Measurements from ENCODE around the gene CD44. TPM values are rescaled to one million over a fixed set of nuclear protein-coding genes. Genes with fewer than 3 reads are reported as not detected.
"Not testable (repeated sequence)": the region's sequence is repeated elsewhere in the genome, so short reads cannot be mapped to it uniquely, and the experiment has no call there.

CD44 gene
- total RNA-seq, 1 experiment from 2014 or later, result 316 TPM

DNA sequence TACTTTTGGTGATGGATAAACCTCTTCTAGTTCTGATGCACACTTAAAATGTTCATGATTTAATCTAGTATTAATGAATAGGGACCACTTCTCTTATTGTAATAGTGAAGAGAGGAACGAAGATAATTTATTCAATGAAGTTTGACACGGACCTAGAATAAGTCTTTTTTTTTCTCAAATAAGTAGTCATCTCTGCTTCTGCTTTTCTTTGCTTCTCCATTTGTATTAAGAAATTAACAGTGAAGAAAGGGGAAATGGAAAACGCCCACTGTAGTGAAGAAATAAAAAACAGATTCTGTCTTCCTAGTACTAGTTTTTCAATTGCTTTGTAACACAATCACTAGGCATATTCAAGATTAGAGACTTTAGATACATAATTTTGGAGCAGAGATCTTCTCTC, 73.0 kb downstream of the CD44 start:
- no peak for DNase-seq (ENCODE audit: low read depth)

DNA sequence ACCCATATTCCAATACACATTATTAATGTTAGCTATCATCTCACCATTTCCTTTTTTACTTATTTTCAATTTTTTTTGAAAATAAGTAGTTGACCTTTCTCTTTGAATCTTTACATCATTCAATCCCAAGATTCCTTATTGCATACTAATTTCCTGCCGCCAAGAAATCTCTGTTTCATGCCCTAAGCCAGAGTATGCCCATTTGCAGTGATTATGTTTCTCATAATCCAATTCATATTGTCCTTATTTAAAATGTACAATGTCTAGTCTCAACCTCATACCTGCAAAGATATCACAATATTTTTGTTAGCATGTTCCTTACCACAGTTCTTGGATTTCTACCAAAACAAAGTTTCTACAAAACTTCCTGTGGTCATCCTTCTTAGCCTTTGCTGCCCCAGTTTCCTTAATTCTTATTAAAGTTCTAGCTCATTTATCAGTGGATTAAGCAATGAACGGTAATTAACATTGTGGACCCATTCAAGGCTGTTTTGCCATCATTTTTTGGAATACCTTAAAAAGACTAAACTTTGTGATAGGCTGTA, 75.3 kb downstream of the CD44 start:
- DNase-seq (ENCODE audit: low read depth), result no peak

GRCh38 chr11:35214792-35215193, 75.8 kb downstream of the CD44 start:
- DNase-seq (ENCODE audit: low read depth), result peak; percentile 92

DNA sequence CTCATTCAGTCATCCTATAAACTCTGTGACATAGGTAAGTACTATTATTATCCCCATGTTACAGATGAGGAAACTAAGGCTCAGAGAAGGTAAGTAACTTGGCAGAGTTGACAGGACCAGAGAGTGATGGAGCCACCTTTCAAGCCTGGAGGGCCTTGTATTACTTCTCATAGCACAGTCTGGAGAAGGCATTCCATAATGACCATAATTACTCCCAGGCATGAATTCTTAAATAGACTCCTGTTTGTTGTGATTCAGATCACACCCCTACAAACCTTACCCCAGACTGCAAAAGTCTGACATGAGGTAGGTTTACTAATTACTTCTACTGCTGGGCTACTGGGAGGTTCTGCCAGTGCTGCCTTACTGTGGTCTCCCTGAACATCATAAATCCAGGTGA, 77.0 kb downstream of the CD44 start:
- no peak for DNase-seq (ENCODE audit: low read depth)

GRCh38 chr11:35216962-35217678, 78.1 kb downstream of the CD44 start:
- no peak for DNase-seq (ENCODE audit: low read depth)

GRCh38 chr11:35218956-35219355, 80.0 kb downstream of the CD44 start:
- no peak for DNase-seq (ENCODE audit: low read depth)

DNA sequence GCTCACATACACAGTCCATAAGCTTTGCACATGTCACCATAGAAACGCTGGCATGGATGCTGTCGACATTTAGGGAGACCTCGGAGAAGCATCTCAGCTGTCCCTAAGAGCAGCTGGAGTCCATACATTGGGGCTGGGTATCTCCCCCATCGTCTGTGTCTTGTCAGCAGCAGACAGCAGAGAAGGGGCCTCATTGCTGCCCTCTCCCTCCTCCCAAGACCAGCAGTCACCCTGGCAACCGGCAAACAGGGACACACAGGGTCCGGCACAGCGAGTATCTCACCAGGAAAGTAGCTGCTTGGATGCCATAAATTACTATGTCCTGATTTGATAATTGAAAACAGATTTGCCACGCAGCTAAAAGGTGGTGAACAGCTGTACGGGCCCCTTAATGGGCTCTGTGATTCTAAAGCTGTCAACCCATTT, 84.4 kb downstream of the CD44 start:
- peak; percentile 75 for DNase-seq (ENCODE audit: low read depth)

DNA sequence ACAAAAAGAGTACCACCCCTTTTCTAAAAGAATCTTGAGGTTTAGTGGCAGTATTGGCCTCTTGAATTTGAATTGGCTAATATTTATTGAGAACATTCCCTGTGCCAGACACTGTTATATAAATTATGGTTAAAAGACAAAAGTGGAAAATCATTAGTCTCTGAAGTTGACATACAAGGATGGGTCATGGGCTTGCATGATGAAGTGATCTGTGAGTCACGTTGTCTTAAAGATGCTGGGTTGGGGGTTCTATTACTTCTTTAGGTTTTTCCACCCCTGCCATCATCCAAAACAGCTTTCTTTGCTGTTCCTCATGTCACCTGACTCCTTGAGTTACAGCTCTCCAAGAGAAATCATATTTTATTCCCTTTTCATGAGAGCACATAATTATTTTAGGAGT, 85.0 kb downstream of the CD44 start:
- DNase-seq (ENCODE audit: low read depth), result no peak

- DNase-seq (ENCODE audit: low read depth), result no peak
Observed at GRCh38 chr11:35225946-35226520, 87.1 kb downstream of the CD44 start.

DNA sequence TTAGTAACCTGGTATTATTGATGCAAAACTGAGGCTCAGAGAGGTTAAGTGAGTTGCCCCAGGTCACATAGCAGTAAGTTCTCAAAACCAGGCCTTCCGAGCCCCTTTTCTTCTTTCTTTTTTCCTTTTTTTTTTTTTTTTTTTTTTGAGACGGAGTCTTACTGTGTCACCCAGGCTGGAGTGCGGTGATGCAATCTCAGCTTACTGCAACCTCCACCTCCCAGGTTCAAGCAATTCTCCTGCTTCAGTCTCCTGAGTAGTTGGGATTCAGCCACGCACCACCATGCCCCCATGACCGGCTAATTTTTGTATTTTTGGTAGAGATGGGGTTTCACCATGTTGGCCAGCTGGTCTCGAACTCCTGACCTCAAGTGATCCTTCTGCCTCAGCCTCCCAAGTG, 87.8 kb downstream of the CD44 start:
- not testable (repeated sequence) for DNase-seq (ENCODE audit: low read depth)

DNA sequence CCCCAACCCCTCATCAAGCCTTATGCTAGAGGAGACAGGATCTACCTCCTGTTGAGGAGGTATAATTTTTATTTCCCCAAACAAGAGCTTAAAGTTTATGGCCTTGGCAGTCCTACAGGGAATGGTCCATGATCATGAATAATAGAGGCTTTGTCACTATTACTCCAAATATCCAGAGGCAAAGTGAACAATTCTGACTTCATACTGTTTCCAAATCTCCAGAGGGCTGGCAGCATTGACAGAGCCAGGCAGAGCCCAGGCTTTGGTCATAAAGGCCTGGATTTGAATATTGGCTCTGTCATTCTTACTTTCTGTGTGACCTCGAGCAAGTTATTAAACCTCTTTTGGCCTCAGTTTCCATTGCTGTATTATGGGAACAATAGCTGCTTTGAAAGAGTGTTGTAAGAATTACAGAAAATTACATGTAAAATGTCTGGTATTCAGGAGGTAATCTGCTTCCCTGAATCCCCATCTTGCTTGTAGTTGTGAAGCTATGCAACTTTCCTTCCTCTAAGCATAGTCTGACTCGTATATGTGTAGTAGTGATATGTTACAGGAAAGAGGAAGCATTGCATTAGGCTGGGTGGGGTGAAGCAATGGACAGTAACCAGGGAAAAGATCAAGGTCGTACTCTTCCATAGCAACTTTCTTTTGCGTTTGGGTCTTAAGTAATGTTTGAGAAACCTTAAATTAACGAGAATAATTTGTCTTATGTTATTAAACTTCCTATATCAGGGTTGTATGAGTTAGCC, 88.8 kb downstream of the CD44 start:
- DNase-seq (ENCODE audit: low read depth), result no peak

DNA sequence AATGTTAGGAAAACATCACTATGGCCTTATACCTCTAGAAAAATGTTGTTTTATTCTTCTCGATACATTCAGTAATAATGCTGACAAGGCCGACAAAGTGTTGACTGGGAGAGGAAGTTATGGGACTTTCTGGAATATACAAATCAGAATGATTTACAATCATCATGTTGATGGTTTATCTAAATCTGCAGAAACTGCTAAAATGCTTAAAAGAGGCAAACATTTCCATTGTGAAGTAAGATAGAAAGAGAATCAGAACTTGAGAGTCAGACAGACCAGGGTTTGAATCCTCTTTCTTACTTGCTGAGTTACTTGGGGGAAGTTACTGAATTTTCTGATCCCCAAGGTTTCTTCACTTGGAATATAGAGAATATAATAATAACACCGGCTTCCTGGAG, 89.4 kb downstream of the CD44 start:
- DNase-seq (ENCODE audit: low read depth), result no peak

GRCh38 chr11:35230388-35230787, 91.4 kb downstream of the CD44 start:
- DNase-seq (ENCODE audit: low read depth), result no peak

DNA sequence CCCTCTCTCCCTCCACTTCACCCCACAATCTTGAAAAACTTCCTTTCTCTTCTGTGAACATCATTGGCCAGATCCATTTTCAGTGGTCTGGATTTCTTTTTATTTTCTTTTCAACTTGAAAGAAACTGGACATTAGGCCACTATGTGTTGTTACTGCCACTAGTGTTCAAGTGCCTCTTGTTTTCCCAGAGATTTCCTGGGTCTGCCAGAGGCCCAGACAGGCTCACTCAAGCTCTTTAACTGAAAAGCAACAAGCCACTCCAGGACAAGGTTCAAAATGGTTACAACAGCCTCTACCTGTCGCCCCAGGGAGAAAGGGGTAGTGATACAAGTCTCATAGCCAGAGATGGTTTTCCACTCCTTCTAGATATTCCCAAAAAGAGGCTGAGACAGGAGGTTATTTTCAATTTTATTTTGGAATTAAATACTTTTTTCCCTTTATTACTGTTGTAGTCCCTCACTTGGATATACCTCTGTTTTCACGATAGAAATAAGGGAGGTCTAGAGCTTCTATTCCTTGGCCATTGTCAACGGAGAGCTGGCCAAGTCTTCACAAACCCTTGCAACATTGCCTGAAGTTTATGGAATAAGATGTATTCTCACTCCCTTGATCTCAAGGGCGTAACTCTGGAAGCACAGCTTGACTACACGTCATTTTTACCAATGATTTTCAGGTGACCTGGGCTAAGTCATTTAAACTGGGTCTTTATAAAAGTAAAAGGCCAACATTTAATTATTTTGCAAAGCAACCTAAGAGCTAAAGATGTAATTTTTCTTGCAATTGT, 92.3 kb downstream of the CD44 start:
- no peak for DNase-seq (ENCODE audit: low read depth)

- DNase-seq (ENCODE audit: low read depth), result no peak
Observed at GRCh38 chr11:35232891-35233330, 93.9 kb downstream of the CD44 start.

GRCh38 chr11:35233518-35233917, 94.5 kb downstream of the CD44 start:
- no peak for DNase-seq (ENCODE audit: low read depth)

DNA sequence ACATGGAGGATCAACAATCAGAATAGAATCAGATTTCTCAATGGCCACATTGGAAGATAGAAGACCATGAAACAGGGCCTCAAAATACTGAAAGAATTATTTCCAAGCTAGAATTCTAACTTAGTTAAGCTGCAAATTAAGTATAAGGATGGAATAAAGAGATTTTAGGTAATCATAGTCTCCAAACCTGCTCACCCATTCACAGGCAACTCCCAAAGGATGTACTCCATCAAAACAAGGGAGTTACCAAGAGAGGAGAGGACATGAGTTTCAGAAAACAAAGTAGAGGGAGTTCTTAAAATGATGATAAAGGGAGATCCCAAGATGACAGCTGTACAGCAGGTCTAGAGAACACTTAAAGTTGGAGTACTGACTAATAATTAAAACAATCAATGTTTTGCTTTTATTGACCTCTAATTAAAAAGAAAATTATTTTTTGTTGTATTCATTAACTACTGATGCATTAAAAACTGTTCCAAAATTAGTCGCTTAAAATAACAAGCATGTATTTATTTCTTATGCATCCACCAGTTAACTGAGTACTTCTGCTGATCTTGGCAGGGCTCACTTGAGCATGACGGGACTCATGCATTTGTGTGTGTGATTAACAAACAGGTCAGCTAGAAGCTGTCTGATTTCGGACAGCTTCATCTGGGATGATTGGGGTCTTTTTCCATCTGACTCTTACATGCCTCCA, 95.6 kb downstream of the CD44 start:
- peak; percentile 35 for DNase-seq (ENCODE audit: low read depth)

GRCh38 chr11:35235157-35235468, 96.1 kb downstream of the CD44 start:
- no peak for DNase-seq (ENCODE audit: low read depth)

DNA sequence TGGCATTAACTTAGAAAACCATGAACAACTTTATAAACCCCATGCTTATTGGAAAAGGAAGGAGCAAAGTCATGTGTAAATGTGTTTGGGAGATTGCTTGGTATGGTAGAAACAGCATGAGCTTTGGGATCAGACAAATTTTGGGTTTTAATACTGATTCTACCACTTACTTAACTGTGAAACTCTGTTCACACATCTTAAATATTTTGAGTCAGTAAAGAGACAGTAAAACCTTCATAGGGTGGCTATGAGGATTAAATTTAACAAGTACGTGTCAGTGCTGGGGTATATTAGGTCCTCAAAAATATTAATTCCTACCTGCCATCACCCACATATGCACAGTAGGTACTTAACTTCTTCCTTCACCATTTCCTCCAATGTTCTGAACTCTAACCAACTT, 96.5 kb downstream of the CD44 start:
- no peak for DNase-seq (ENCODE audit: low read depth)

GRCh38 chr11:35235936-35236666, 97.1 kb downstream of the CD44 start:
- DNase-seq (ENCODE audit: low read depth), result peak; percentile 94

GRCh38 chr11:35236667-35237003, 97.7 kb downstream of the CD44 start:
- peak; percentile 93 for DNase-seq (ENCODE audit: low read depth)
